Amygdala (tissue), 56 donors: Measurements from ENCODE around the gene SPNS3.
A peak's percentile ranks its signal among the peaks of the same experiment; 100 is the strongest.

Experiments
- DNase-seq, 56 donors: peaks; one replicate each; lab custom pipeline; 2025; lab: John Stamatoyannopoulos, UW

The SPNS3 gene

GRCh38 chr17:4463818-4464476, 30.2 kb downstream of the SPNS3 start:
- peak in 12 of 56 donors; percentile 6 to 33 (median 24) for DNase-seq

DNA sequence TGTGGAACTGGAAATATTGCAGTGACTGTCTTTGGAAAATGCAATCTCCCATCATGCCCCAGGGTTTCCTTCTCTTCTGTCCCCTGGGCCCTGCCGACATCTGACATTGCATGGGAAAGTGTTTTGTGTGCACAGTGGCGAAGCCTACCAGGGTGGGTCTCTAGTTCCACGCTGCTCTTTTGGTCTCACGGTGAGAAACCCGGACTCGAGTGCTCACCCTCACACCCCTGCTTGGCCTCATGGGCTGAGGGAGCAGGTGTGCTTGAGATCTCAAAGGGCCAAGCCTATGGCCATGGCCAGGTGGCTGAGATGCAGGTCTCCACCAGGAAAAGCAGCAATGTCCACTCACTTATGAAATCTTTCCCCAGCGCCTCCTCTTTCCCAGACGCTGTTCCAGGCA, 32.0 kb downstream of the SPNS3 start:
- no peak for DNase-seq

DNA sequence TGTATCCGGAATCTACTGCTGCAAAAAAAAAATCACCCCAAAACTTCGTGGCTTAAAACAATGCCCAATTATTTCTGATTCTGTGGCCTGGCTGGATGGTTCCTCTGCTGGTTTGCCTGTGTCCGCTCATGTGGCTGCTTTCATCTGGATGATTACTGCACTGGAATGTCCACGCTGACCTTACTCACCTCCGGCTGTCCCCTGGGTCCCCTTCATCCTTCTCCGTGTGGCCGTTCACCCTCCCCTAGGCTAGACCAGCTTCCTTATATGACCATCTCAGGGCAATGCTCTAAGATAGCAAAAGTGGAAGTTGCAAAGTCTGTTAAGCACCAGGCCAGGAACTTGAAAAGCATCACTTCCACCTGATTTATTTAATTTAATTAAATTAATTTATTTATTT, 33.5 kb downstream of the SPNS3 start:
- no peak for DNase-seq

- no peak for DNase-seq
Measured at GRCh38 chr17:4469552-4469951, 35.8 kb downstream of the SPNS3 start.

- DNase-seq = no peak
Measured at GRCh38 chr17:4472286-4472685, 38.5 kb downstream of the SPNS3 start.

- DNase-seq = peak in 9 of 56 donors; percentile 16 to 62 (median 23)
Measured at GRCh38 chr17:4474093-4474492, 40.4 kb downstream of the SPNS3 start.

DNA sequence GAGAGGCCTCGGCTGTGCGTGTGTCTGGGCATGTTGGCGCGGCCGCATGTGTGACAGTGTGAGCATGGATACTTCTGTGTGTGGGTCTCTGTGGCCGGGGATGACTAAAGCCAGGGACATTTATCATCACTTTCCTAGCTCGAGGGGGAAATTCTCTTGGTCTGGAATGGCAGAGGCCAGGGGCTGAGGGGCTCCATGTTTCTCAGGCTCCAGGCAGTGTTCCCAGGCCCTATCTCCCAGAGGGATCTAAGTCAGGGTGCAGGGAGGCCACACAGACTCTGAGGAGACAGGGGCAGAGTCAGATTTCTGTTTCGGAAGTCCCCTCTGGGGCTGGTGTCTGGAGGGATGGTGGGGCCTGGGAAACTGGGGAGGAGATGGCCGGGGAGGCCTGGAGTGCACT, 41.3 kb downstream of the SPNS3 start:
- DNase-seq = no peak

- DNase-seq = no peak
Measured at GRCh38 chr17:4475463-4475862, 41.7 kb downstream of the SPNS3 start.

GRCh38 chr17:4476017-4476416, 42.3 kb downstream of the SPNS3 start:
- no peak for DNase-seq

DNA sequence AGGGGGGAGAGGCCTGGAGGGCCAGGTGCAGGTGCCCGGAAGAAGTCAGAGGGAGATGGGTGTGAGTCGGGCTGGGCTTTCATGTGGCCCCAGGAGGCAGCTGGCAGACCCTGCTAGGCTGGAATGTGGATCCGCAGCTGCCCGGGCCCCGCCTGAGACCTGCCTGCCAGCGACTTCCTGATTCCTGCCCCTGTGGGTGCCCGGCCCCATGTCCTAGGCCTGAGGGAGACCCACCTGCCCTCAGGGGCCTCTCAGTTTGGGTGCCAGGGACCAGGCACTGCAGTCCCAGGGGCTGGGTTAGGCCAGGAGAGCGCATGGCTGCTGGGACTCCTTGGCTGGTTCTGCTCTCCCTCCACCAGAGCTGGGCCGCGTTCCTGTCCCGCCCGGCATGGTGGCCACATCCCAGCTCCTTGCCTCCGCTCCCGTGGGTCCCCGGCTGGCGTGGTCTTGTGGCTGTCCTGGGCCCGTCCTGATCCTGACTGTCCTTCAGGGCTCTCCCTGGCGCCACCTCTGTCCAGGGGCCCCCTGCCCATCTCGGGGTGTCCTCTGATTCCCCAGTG, 42.9 kb downstream of the SPNS3 start:
- DNase-seq = no peak

GRCh38 chr17:4477255-4477791, 43.6 kb downstream of the SPNS3 start:
- DNase-seq = no peak

- no peak for DNase-seq
Measured at GRCh38 chr17:4478318-4478830, 44.6 kb downstream of the SPNS3 start.

GRCh38 chr17:4479340-4479981, 45.7 kb downstream of the SPNS3 start:
- no peak for DNase-seq

- no peak for DNase-seq
Measured at GRCh38 chr17:4479982-4480751, 46.4 kb downstream of the SPNS3 start.

- DNase-seq = no peak
Measured at GRCh38 chr17:4480929-4481898, 47.5 kb downstream of the SPNS3 start.

- no peak for DNase-seq
Measured at GRCh38 chr17:4482338-4483011, 48.7 kb downstream of the SPNS3 start.

- DNase-seq = no peak
Measured at GRCh38 chr17:4483012-4483840, 49.5 kb downstream of the SPNS3 start.
